GM23248 (cell line): ENCODE results near the gene PABPN1L.

Source experiments
- EZH2 ChIP-seq: fragments of 200-600 bp; sonication (generic); IDR thresholded peaks from 2 replicates; pipeline ENCODE4 v1.6.1; 2018; ENCODE audit warnings: antibody characterized with exemption, mild to moderate bottlenecking; ENCODE audit not compliant: insufficient read depth, poor library complexity, severe bottlenecking
- EZH2phosphoT487 ChIP-seq: fragments of 200-600 bp; sonication (generic); IDR thresholded peaks from 2 replicates; pipeline ENCODE4 v1.6.1; 2018; ENCODE audit warnings: antibody characterized with exemption, moderate library complexity, mild to moderate bottlenecking, low read depth; ENCODE audit not compliant: insufficient read depth

DNA sequence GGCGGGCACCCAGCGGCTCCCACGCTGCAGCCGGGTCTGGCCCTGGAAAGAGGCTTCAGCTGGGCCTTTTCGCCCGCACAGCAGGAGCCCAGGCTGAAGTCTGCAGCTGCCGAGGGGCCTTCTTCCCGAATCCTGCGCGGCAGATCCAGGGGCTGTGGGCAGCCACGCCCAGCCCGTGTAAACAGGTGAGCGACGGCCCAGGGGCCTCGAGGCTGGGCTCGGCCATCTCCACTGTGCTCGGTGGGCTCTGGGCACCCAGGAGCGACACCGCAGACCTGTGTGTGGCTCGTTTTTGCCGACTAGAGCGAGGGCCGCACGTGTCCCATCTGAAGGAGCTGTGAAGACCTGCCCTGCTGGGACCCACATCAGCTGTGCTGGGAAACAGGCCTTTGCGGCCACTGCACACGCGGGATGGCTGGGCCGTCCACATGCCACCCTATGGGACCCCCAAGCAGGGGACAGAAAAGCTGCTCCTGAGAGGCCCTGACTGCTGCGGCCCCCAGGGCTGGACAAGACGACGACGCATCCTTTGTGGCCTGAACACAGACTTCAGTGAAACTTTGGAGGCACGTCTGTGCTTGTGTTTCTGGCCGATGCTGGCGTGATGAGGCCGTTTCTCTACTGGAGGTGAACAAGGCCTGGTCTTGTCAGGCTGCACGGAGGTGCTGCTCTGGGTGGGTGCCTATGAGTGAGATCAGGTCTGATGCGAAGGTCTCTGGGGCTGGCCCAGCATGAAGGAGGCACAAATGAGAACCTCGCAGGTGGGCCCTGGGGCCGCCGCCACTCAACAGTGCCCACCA, 49.5 kb downstream of the PABPN1L start:
- no peak for TF ChIP-seq EZH2phosphoT487
- no peak for TF ChIP-seq EZH2
